Measurements from ENCODE around the gene COG7. TPM values are rescaled to one million over a fixed set of nuclear protein-coding genes. Genes with fewer than 3 reads are reported as not detected.

Gene COG7
- total RNA-seq, 4 donors from 2014 or later, result 6.9 to 18.6 (median 16.0) TPM

GRCh38 chr16:23388786-23389185 is 64.2 kb downstream of the COG7 start:
- WGBS, 2 donors (ENCODE audit: low coverage in 1 of 2), result 100% methylated on average over 1 of the region's 15 CpGs; no CpG with 5 or more reads in 1 of the 2 donors
- Histone ChIP-seq H3K9me3 (no peaks in the 10 kb centered on the region), H3K27ac (no peak overlapping the region), H3K4me3 (no peak overlapping the region), H3K4me1 (peaks cover 0 to 14% (median 0%) of the 10 kb centered on the region in 3 donors), H3K27me3 (no peaks in the 10 kb centered on the region), H3K36me3 (peaks cover 0 to 81% of the 10 kb centered on the region in 2 donors)
- ATAC-seq, result no peak
- TF ChIP-seq POLR2A (IDR thresholded peaks at IDR 0.05) (no peak), POLR2AphosphoS5 (IDR thresholded peaks at IDR 0.05) (no peak), EP300 (IDR thresholded peaks at IDR 0.05) (no peak)
- TF ChIP-seq, protein P1, sequence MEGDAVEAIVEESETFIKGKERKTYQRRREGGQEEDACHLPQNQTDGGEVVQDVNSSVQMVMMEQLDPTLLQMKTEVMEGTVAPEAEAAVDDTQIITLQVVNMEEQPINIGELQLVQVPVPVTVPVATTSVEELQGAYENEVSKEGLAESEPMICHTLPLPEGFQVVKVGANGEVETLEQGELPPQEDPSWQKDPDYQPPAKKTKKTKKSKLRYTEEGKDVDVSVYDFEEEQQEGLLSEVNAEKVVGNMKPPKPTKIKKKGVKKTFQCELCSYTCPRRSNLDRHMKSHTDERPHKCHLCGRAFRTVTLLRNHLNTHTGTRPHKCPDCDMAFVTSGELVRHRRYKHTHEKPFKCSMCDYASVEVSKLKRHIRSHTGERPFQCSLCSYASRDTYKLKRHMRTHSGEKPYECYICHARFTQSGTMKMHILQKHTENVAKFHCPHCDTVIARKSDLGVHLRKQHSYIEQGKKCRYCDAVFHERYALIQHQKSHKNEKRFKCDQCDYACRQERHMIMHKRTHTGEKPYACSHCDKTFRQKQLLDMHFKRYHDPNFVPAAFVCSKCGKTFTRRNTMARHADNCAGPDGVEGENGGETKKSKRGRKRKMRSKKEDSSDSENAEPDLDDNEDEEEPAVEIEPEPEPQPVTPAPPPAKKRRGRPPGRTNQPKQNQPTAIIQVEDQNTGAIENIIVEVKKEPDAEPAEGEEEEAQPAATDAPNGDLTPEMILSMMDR (IDR thresholded peaks at IDR 0.05), result no peak

GRCh38 chr16:23387666-23388065 is 65.3 kb downstream of the COG7 start:
- 87 to 89% methylated on average over 3 to 8 of the region's 8 CpGs for WGBS, 2 donors (ENCODE audit: low coverage in 1 of 2)
- H3K27ac ChIP-seq, result no peak overlapping the region

GRCh38 chr16:23385441-23385840 is 67.5 kb downstream of the COG7 start:
- TF ChIP-seq EP300 (IDR thresholded peaks at IDR 0.05) (no peak), POLR2AphosphoS5 (IDR thresholded peaks at IDR 0.05) (no peak), POLR2A (IDR thresholded peaks at IDR 0.05) (no peak)
- TF ChIP-seq, protein P1 (IDR thresholded peaks at IDR 0.05), result no peak
- ATAC-seq, result no peak
- peaks cover 0 to 48% of the 10 kb centered on the region in 2 donors for H3K36me3 ChIP-seq
- H3K4me1 ChIP-seq, result no peaks in the 10 kb centered on the region
- no peak overlapping the region for H3K27ac ChIP-seq
- 70% methylated on average over 2 of the region's 15 CpGs; no CpG with 5 or more reads in 1 of the 2 donors for WGBS, 2 donors (ENCODE audit: low coverage in 1 of 2)
- H3K27me3 ChIP-seq, result no peaks in the 10 kb centered on the region
- no peak overlapping the region for H3K4me3 ChIP-seq
- H3K9me3 ChIP-seq, result no peaks in the 10 kb centered on the region

More at GRCh38 chr16:23387666-23388065, 65.3 kb downstream of the COG7 start:
- Histone ChIP-seq H3K4me1 (peaks cover 0 to 2% (median 0%) of the 10 kb centered on the region in 3 donors), H3K9me3 (no peaks in the 10 kb centered on the region), H3K36me3 (peaks cover 0 to 70% of the 10 kb centered on the region in 2 donors), H3K4me3 (no peak overlapping the region), H3K27me3 (no peaks in the 10 kb centered on the region)
- no peak for ATAC-seq
- no peak for TF ChIP-seq POLR2AphosphoS5 (IDR thresholded peaks at IDR 0.05)
- TF ChIP-seq POLR2A (IDR thresholded peaks at IDR 0.05), result no peak
- TF ChIP-seq EP300 (IDR thresholded peaks at IDR 0.05), result no peak
- TF ChIP-seq, protein P1 (IDR thresholded peaks at IDR 0.05), result no peak

DNA sequence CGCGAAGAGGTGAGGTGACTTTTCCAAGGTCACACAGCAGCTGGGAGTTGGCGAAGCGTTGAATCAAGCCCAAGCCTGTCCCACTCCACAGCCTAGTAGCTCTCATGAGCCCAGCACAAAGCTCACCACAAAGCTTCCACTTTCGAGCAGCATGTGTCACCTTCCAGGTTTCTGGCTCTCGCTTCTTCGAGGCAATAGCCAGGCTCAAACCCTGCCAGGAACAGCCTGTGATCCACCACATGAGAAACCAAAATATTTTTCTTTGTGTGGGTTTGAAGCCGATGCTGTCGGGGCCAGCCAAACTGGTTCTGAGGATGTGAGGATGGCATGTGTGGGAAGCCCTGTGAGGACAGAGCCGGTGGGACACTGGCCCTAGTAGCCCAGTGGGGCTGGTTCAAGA is 68.1 kb downstream of the COG7 start:
- WGBS, 2 donors (ENCODE audit: low coverage in 1 of 2), result 100% methylated on average over 7 of the region's 10 CpGs; no CpG with 5 or more reads in 1 of the 2 donors
- Histone ChIP-seq H3K4me1 (no peaks in the 10 kb centered on the region), H3K36me3 (peaks cover 0 to 42% of the 10 kb centered on the region in 2 donors), H3K27me3 (no peaks in the 10 kb centered on the region), H3K27ac (no peak overlapping the region), H3K4me3 (no peak overlapping the region), H3K9me3 (no peaks in the 10 kb centered on the region)
- no peak for TF ChIP-seq POLR2A (IDR thresholded peaks at IDR 0.05)
- TF ChIP-seq, protein P1 (IDR thresholded peaks at IDR 0.05), result no peak
- no peak for TF ChIP-seq EP300 (IDR thresholded peaks at IDR 0.05)
- no peak for TF ChIP-seq POLR2AphosphoS5 (IDR thresholded peaks at IDR 0.05)
- ATAC-seq, result no peak

DNA sequence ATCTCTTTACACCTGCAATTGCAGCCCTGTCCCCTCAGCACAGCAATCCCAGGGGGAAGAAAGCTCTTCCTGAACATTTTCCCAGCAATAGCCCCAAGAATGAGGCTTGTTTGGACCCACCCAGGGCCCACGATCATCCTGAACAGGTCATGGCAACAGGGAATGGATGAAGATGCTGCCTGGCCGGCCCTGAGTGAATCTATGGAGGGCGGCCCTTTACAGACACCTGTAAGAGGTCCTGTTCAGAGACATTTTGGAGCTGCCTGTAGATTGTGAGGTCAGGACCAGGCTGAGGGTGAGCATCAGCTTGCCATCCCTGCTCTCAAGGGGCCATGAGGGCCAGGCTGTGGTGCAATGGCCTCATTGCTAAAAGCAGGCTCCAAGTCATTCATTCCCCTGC is 69.1 kb downstream of the COG7 start:
- WGBS, 2 donors (ENCODE audit: low coverage in 1 of 2), result 100% methylated on average over 1 of the region's 3 CpGs; no CpG with 5 or more reads in 1 of the 2 donors
- Histone ChIP-seq H3K4me1 (no peaks in the 10 kb centered on the region), H3K36me3 (peaks cover 0 to 32% of the 10 kb centered on the region in 2 donors), H3K27me3 (no peaks in the 10 kb centered on the region), H3K27ac (no peak overlapping the region), H3K4me3 (no peak overlapping the region), H3K9me3 (no peaks in the 10 kb centered on the region)
- ATAC-seq, result no peak
- TF ChIP-seq POLR2AphosphoS5 (IDR thresholded peaks at IDR 0.05) (no peak), POLR2A (IDR thresholded peaks at IDR 0.05) (no peak), EP300 (IDR thresholded peaks at IDR 0.05) (no peak)
- TF ChIP-seq, protein P1 (IDR thresholded peaks at IDR 0.05), result no peak
